DOHH2 (cell line): ENCODE measurements around the gene BRSK2.

ENCODE experiments used
- EZH2phosphoT487 ChIP-seq: fragments of 200-600 bp; sonication (generic); IDR thresholded peaks from 2 replicates; pipeline ENCODE4 v1.6.1; 2017; ENCODE audit warnings: borderline replicate concordance, mild to moderate bottlenecking, antibody characterized with exemption, low read length, moderate library complexity, mixed read lengths
- TF ChIP-seq, protein P1 (sequence below): fragments of 200-600 bp; sonication (generic); IDR thresholded peaks from one replicate; pipeline ENCODE4 v1.5.1; 2014; ENCODE audit warnings: antibody characterized with exemption, mild to moderate bottlenecking, low read depth, low read length; ENCODE audit not compliant: poor library complexity, severe bottlenecking

GRCh38 chr11:1382429-1382828 is 7.3 kb upstream of the BRSK2 start:
- TF ChIP-seq, protein P1, sequence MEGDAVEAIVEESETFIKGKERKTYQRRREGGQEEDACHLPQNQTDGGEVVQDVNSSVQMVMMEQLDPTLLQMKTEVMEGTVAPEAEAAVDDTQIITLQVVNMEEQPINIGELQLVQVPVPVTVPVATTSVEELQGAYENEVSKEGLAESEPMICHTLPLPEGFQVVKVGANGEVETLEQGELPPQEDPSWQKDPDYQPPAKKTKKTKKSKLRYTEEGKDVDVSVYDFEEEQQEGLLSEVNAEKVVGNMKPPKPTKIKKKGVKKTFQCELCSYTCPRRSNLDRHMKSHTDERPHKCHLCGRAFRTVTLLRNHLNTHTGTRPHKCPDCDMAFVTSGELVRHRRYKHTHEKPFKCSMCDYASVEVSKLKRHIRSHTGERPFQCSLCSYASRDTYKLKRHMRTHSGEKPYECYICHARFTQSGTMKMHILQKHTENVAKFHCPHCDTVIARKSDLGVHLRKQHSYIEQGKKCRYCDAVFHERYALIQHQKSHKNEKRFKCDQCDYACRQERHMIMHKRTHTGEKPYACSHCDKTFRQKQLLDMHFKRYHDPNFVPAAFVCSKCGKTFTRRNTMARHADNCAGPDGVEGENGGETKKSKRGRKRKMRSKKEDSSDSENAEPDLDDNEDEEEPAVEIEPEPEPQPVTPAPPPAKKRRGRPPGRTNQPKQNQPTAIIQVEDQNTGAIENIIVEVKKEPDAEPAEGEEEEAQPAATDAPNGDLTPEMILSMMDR: no peak
- TF ChIP-seq EZH2phosphoT487: no peak
